Measurements from ENCODE around the gene CRYGA. TPM values are rescaled to one million over a fixed set of nuclear protein-coding genes. Genes with fewer than 3 reads are reported as not detected.
"Not testable (repeated sequence)": the region's sequence is repeated elsewhere in the genome, so short reads cannot be mapped to it uniquely, and the experiment has no call there.

Gene CRYGA
- total and polyA plus RNA-seq, 3 experiments from 2014 or later: not detected

DNA sequence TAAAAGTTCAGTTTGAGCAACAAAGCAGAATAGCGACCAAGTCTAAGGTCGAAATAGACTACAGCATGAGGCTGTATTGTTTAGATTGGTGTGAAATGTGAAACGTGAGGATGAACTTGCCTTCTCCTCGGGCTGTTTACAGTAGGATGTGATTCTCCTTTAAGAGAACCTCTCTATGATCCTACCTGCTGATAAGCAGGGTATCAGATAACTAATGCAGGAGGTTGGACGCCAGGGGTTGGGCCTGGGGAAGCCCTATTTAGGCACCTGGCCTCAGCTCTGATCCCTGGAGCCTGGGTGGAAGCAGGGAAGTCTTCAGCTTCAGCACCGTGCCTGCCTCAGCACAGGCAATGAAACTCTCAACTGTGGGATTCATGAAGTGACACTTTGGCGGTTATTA, 50.4 kb downstream of the CRYGA start:
- CTCF ChIA-PET: no interaction called here
- POLR2A ChIA-PET: no interaction called here

GRCh38 chr2:208112273-208112745, 51.1 kb downstream of the CRYGA start:
- H3K36me3 Mint-ChIP-seq; POLR2A ChIA-PET; H3K9me3 Mint-ChIP-seq; H3K4me3 ChIP-seq (ENCODE audit: low read length); H3K4me1 ChIP-seq (ENCODE audit: insufficient read depth, low read length); H3K36me3 ChIP-seq (ENCODE audit: insufficient read depth, low read length); H3K4me1 Mint-ChIP-seq; H3K27ac ChIP-seq (ENCODE audit: low read depth, low read length); H3K27ac Mint-ChIP-seq; H3K27me3 ChIP-seq (ENCODE audit: insufficient read depth, low read length, poor library complexity, severe bottlenecking); H3K9me3 ChIP-seq (ENCODE audit: low read length); DNase-seq; CTCF ChIA-PET; H3K4me3 Mint-ChIP-seq: not testable (repeated sequence)
- peaks cover 0 to 12% of the 10 kb centered on the region in 2 donors for H3K27me3 Mint-ChIP-seq

More for the DNA sequence above, 50.4 kb downstream of the CRYGA start:
- DNase-seq: no peak
- Histone ChIP-seq H3K36me3 (ENCODE audit: insufficient read depth, low read length) (no peaks in the 10 kb centered on the region), H3K27me3 (ENCODE audit: insufficient read depth, low read length, poor library complexity, severe bottlenecking) (no peaks in the 10 kb centered on the region), H3K9me3 (ENCODE audit: low read length) (no peaks in the 10 kb centered on the region), H3K4me1 (ENCODE audit: insufficient read depth, low read length) (no peaks in the 10 kb centered on the region), H3K4me3 (ENCODE audit: low read length) (no peak overlapping the region), H3K27ac (ENCODE audit: low read depth, low read length) (no peak overlapping the region)
- Mint-ChIP-seq H3K9me3 (peaks cover 0 to 3% (median 0%) of the 10 kb centered on the region in 5 donors), H3K4me1 (no peaks in the 10 kb centered on the region), H3K4me3 (no peak overlapping the region), H3K27me3 (peaks cover 0 to 12% of the 10 kb centered on the region in 2 donors), H3K36me3 (no peaks in the 10 kb centered on the region), H3K27ac (no peak overlapping the region)

Other genes starting within 250 kb of the CRYGA start
- 1 to 10 TPM; 6.9 to 7.2 TPM for gene PLEKHM3, start 138.1 kb downstream of the CRYGA start, total RNA-seq
- gene PLEKHM3, start 138.1 kb downstream of the CRYGA start, polyA plus RNA-seq: 4.4 TPM
- gene CRYGD, start 39.1 kb downstream of the CRYGA start, total RNA-seq: not detected
- gene CRYGD, start 39.1 kb downstream of the CRYGA start, polyA plus RNA-seq: not detected
- not detected for gene CRYGC, start 33.8 kb downstream of the CRYGA start, total RNA-seq
- gene CRYGC, start 33.8 kb downstream of the CRYGA start, polyA plus RNA-seq: not detected
- not detected for gene CRYGB, start 17.4 kb downstream of the CRYGA start, total RNA-seq
- not detected for gene CRYGB, start 17.4 kb downstream of the CRYGA start, polyA plus RNA-seq
- gene C2orf80, start 26.4 kb upstream of the CRYGA start, total RNA-seq: not detected
- gene C2orf80, start 26.4 kb upstream of the CRYGA start, polyA plus RNA-seq: not detected
- 10 to 100 TPM; 18.9 to 21.5 TPM for gene IDH1, start 91.5 kb upstream of the CRYGA start, total RNA-seq
- 5.8 TPM for gene IDH1, start 91.5 kb upstream of the CRYGA start, polyA plus RNA-seq
- gene PIKFYVE, start 102.7 kb upstream of the CRYGA start, total RNA-seq: 10 to 100 TPM; 14.1 to 14.8 TPM
- gene PIKFYVE, start 102.7 kb upstream of the CRYGA start, polyA plus RNA-seq: 7.0 TPM
- not detected for gene PTH2R, start 243.2 kb upstream of the CRYGA start, total RNA-seq
- gene PTH2R, start 243.2 kb upstream of the CRYGA start, polyA plus RNA-seq: not detected